GM12873 (cell line): Measurements from ENCODE around the gene SMYD2.

Source experiments
- TF ChIP-seq, protein P1 (sequence below): IDR thresholded peaks from 2 replicates; pipeline ENCODE4 v1.5.1; 2012; ENCODE audit warnings: low read depth, mild to moderate bottlenecking, moderate library complexity, low read length, control low read depth; ENCODE audit not compliant: insufficient read depth; ENCODE audit errors: missing control alignments

SMYD2 gene

GRCh38 chr1:214310777-214311690 lies 30.1 kb downstream of the SMYD2 start:
- TF ChIP-seq, protein P1, sequence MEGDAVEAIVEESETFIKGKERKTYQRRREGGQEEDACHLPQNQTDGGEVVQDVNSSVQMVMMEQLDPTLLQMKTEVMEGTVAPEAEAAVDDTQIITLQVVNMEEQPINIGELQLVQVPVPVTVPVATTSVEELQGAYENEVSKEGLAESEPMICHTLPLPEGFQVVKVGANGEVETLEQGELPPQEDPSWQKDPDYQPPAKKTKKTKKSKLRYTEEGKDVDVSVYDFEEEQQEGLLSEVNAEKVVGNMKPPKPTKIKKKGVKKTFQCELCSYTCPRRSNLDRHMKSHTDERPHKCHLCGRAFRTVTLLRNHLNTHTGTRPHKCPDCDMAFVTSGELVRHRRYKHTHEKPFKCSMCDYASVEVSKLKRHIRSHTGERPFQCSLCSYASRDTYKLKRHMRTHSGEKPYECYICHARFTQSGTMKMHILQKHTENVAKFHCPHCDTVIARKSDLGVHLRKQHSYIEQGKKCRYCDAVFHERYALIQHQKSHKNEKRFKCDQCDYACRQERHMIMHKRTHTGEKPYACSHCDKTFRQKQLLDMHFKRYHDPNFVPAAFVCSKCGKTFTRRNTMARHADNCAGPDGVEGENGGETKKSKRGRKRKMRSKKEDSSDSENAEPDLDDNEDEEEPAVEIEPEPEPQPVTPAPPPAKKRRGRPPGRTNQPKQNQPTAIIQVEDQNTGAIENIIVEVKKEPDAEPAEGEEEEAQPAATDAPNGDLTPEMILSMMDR, result no peak

DNA sequence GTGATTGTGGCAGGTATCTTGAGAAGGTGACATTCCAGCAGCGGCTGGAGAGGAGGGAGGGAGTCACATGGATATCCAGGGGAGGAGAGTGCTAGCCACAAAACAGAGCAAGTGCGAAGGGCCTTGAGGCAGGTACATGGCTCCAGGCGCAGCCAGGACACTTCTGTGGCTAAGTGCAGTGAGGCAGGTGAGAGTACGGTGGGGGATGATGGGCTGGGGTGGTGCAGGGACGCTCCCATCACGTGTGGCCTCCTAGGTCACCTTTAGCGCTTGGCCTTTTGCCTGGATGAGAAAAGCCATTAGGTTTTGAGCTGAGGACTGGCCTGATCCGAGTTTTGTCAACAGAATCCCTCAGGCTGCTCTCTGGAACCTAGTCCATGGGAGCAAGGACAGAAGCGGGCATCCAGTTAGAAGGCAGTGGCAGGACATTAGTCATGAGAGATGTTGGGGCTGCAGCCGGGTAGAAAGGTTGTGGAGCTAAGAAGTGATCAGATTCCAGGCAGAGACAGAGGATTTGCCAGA lies 31.6 kb downstream of the SMYD2 start:
- TF ChIP-seq, protein P1, result no peak

- TF ChIP-seq, protein P1, result no peak
These were observed 33.4 kb downstream of the SMYD2 start for GRCh38 chr1:214314178-214314843.

DNA sequence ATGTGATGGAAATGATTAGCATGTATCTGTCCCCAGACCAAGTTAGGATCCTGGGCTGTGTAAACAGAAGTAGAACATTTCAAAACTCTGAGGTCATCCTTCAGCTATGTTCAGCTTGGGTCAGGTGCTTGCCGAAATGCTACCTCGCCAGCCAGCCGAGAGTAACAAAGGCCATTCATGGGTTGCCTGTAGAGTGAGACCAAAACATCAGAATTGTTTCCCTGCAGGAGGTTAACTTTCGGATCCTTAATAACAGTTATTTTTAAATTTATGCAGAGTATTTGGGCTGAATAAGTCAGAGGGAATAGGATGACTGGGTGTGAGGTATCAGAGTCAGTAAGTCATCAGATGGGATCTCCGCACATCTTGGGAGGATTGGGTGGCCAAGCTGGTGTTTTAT lies 35.6 kb downstream of the SMYD2 start:
- TF ChIP-seq, protein P1, result no peak

DNA sequence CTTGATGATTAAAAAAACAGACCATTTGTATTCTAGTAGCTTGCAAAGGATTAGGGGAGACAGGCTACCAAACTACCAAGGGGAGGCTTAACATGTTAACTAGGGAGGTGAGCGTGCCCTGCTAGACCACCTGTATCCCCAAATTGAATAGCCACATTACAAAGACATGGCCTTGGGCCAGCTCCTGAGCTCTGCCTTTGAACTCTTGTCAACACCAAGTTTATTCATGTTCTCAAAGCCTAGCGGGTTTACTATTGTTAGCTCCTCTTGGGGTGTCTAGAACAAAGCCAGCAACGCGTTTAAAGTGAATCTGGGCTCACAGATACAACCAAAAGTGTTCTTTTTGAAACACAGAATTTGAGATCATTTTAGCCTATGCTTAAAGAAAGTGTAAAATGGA lies 36.3 kb downstream of the SMYD2 start:
- TF ChIP-seq, protein P1, result no peak

DNA sequence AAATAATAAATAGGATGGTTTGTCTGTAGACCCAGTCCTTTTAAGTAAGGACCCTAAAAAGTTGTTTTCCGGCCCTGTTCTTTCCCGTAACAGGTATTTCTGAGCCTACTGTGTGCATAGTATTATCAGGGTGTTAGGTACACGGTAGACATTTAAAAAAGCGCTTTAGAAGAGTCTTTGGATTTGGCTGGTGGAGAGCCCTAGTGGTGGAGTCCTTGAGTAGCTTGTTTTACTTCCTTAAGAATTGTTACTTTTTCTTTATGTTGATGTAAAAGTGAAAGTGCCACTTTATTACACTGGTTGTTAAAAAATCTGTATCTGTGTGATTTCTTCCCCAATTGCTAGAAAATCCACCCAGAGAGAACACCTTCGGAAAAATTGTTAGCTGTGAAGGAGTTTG lies 36.8 kb downstream of the SMYD2 start:
- TF ChIP-seq, protein P1, result no peak

- TF ChIP-seq, protein P1, result no peak
These were observed 37.4 kb downstream of the SMYD2 start for GRCh38 chr1:214318356-214318755.
